K562 (cell line): ENCODE data around the gene CENPA. TPM values are rescaled to one million over a fixed set of nuclear protein-coding genes. Genes with fewer than 3 reads are reported as not detected.

ENCODE experiments used
- KLF13 ChIP-seq: fragments of 450-650 bp; IDR thresholded peaks from 2 replicates; pipeline ENCODE4 v1.6.1; 2016; ENCODE audit warnings: missing genetic modification characterization, low read depth, mild to moderate bottlenecking, missing compliant biosample characterization, moderate library complexity, borderline replicate concordance
- PCBP2 ChIP-seq: fragments of 200-400 bp; formaldehyde crosslinking; IDR thresholded peaks from 2 replicates; pipeline ENCODE4 v1.6.1; 2018; ENCODE audit warnings: low read length, low read depth, mild to moderate bottlenecking, moderate library complexity; ENCODE audit not compliant: poor library complexity, severe bottlenecking
- REST ChIP-seq, 2 experiments: fragments of 450-650 bp; formaldehyde crosslinking in 1 of 2; IDR thresholded peaks; 2 replicates each; pipeline versions ENCODE4 v1.4.0 to v1.6.1; 2014 to 2020; ENCODE audit warnings: mild to moderate bottlenecking in 2 of 2, borderline replicate concordance in 1 of 2, low read depth in 1 of 2
- ZBED1 ChIP-seq: IDR thresholded peaks from 2 replicates; pipeline ENCODE4 v1.6.1; 2014
- ZNF395 ChIP-seq: fragments of 200-800 bp; sonication (Bioruptor generic); IDR thresholded peaks from 2 replicates; pipeline ENCODE4 v1.6.1; 2017; ENCODE audit warnings: missing genetic modification characterization, missing compliant biosample characterization
- polyA plus RNA-seq, 8 experiments: library from polyadenylated mRNA; depleted of rRNA in 4 of 8; stranded (reverse) in 5 of 8; unstranded in 3 of 8; fragments of >200 nt; fragmentation: Nextera tagmentation in 2 of 8; fragmentation: Illumina TruSeq in 1 of 8; extraction: Ambion mirVana in 2 of 8; extraction: Trizol in 1 of 8; gene quantifications; 2 replicates each; pipeline versions ENCODE4 v1.2.1 to v1.2.3, GENCODE V29; 2011 to 2014; ENCODE audit warnings: inconsistent platforms in 1 of 8, missing spikeins in 1 of 8
- total RNA-seq, 7 experiments: library from RNA; depleted of rRNA in 6 of 7; stranded (reverse); fragments of >200 nt in 6 of 7; fragmentation: Illumina TruSeq in 2 of 7; extraction: Trizol in 2 of 7; gene quantifications; 2 replicates each; pipeline versions ENCODE4 v1.2.1 to v1.2.3, GENCODE V29; 2011 to 2021; ENCODE audit warnings: low replicate concordance in 1 of 7

Gene CENPA
- total and polyA plus RNA-seq, 9 of the 15 experiments (the other 6 are each of a cell fraction or from before 2014, with no cell fraction given) = 11.3 to 61.7 (median 44.7) TPM

GRCh38 chr2:26838121-26838906, 52.5 kb downstream of the CENPA start (continued):
- peak; percentile 99 for TF ChIP-seq REST (IDR thresholded peaks at IDR 0.05; ENCODE audit: borderline replicate concordance)
- TF ChIP-seq REST (CRISPR knock-in tag; IDR thresholded peaks at IDR 0.05; ENCODE audit: low read depth) = peak; percentile 92
- TF ChIP-seq ZBED1 = no peak
- TF ChIP-seq ZNF395 (CRISPR knock-in tag) = no peak
- no peak for TF ChIP-seq KLF13 (tag)
- TF ChIP-seq PCBP2 = no peak
